ENCODE measurements around the gene TMEM141.

Gene TMEM141

DNA sequence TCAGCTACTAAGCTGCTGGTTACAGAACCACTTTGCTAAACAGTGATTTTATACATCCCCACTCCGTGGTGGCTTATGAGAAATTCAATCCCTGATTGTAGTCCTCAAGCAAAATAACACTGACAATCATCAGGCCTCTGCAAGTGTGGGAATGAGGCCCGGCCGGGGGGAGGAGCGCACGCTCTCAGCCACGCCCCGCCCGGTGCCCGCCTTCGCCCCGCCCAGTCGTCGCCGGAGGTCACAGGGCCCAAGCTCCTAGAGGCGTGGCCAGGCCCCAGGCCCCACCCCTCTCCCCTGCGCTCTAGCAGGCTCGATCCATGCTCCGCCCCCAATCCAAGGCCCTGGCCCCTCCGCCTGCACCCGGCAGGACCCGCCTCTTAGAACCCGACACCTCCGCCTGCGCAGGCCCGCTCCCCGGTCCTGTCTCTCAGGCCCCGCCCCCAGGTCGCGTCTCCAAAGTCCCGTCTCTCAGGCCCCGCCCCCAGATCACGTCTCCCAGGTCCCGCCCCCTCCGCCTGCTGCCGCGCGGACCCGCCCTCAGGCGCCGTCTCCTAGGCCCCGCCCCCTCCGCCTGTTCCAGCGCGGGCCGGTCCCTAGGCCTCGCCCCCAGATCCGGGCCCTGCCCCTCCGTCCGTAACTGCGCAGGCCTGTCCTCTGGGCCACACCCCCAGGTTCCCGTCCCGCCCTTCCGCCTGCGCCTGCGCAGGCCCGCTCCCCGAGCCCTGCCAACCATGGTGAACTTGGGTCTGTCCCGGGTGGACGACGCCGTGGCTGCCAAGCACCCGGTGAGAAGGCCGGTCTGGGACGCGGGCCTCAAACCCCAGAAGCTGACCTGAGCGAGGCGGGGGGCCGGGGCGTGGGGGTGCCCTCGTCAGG is at the start of gene TMEM141:
Gene TMEM141, plus strand, starts transcription at position 705 of the 876 bp plus-strand sequence. Its CDS starts 27 bp downstream, at position 732.
- DNase-seq (ENCODE audit: low read depth) = peak; percentile 99

- DNase-seq (ENCODE audit: low read depth) = no peak
Measured at GRCh38 chr9:136741883-136742571, 49.1 kb upstream of the TMEM141 start.

DNA sequence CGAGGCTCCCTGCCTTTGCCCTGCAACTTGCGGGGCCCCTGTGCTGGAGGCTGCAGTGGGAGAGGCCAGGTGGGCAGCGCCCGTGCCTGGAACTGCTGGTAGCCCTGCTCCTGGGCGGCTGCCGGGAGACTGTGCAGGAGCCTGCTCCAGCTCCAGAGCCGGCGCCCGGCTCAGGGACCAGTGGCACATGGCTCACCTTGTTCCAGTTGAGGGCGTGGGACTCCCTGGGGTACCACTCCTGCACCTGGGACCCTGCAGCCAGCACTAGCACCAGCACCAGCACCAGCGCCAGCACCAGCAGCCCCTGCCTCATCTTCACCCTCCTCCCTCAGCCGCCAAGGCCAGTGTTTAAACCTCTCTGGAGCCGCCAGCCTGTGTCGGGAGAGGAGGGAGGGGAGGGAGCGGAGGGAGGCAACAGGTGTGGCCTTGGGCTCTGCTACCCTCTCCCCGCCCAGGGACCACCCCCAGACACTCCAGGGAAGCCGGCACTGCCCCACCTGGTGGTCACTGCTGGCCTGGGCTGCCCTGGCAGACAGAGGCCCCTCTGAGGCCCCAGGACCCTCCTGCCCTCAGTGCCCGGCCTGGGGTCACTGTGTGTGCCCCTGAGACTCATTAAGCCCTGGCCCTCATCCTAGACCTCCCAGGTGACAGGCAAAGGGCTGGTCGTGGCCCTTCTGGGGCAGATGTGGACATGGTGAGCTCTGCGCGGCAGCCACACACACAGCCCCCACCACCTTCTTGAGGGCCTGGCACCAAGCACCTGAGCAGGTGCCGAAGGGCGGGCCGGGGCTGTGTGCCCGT is 48.4 kb upstream of the TMEM141 start, which contains the start of gene LCN10:
Gene LCN10, minus strand, starts transcription at position 350 of the 801 bp plus-strand sequence. Its CDS starts 37 bp downstream, at position 313.
- no peak for DNase-seq (ENCODE audit: low read depth)

DNA sequence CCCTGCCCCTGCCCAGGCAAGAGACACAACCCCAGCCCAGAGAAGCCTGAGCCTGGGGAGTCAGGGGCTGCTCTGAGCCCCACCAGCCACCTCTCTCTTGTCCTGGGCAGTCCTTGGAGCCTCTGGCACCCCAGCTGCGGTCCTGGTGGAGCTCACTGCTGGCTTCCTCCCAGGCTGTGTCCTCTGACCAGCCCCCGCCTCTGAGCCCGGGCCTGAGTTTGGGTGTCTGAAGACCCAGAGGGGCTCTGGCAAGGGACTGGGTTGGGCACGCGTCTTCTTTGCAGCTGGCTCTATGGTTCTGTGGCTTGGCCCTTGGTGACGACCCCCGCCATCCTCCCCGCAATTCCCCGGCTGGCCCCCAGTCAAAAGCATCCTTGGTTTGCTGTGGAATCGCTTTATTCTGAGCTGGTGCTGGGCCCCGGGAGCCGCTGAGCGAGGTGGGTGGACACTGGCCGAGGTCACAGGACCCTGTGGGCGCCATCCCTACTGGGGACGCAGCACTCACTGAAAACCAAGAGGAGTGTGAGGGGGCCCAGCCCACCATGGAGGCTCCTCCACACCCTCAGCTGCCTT is 47.4 kb upstream of the TMEM141 start:
- no peak for DNase-seq (ENCODE audit: low read depth)

DNA sequence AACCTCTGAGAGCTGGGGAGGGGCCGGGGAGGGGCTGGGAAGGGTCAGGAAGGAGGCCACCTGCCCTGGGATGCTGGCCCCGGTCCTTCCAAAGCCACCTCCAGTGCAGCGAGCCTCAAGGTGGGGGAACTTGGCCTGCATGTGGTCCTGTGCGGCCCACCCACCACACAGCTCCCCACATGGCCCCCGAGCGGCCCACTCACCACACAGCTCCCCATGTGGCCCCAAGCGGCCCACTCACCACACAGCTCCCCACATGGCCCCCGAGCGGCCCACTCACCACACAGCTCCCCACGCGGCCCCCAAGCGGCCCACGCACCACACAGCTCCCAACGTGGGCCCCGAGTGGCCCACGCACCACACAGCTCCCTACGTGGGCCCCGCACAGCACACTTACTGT is 46.4 kb upstream of the TMEM141 start:
- no peak for DNase-seq (ENCODE audit: low read depth)

- DNase-seq (ENCODE audit: low read depth) = no peak
Measured at GRCh38 chr9:136745389-136746154, 45.6 kb upstream of the TMEM141 start.

- no peak for DNase-seq (ENCODE audit: low read depth)
Measured at GRCh38 chr9:136746155-136746490, 45.0 kb upstream of the TMEM141 start.

DNA sequence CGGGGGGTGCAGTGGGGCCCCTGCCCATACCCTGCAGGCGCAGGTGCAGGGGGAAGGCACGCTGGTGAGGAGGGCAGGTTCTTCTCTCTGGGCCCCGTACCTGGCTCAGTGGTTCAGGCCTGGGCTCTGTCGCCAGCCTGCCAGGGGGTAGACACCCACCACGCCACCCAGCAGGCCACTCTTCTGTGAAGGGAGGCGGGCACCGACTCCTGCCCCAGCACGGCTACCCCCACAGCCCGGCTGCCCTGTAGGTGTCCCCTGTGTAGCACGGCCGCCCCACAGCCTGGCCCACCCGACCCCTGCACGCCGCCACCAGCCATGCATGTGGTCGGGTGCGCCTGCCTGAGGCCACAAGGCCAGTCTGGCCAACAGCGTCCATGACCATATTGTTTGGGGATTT is 44.5 kb upstream of the TMEM141 start:
- no peak for DNase-seq (ENCODE audit: low read depth)

GRCh38 chr9:136747161-136748060 is 43.7 kb upstream of the TMEM141 start:
- no peak for DNase-seq (ENCODE audit: low read depth)

DNA sequence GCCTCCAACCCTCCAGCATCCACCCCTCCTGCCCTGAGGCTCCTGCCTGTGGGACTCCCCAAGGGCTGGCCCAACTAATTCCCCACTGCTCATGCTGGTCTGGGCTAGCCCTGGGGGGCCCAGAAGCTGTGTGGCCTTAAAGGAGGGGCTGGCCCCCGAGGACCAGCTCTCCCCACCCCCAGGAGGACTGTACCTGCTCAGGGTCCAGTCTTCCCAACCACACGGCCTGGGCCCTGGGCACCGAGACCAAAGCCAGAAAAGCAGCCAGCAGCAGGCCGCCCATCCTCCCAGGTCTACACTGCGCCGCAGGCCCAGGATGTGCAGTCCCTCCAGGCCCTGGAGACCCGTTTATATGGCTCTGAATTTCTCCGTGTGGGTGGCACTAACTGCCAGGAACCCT is 42.9 kb upstream of the TMEM141 start, which contains the start of gene LCN6:
Gene LCN6, minus strand, starts transcription at position 325 of the 400 bp plus-strand sequence. Its CDS starts 42 bp downstream, at position 283.
- no peak for DNase-seq (ENCODE audit: low read depth)

- DNase-seq (ENCODE audit: low read depth) = no peak
Measured at GRCh38 chr9:136748666-136749611, 42.2 kb upstream of the TMEM141 start.

DNA sequence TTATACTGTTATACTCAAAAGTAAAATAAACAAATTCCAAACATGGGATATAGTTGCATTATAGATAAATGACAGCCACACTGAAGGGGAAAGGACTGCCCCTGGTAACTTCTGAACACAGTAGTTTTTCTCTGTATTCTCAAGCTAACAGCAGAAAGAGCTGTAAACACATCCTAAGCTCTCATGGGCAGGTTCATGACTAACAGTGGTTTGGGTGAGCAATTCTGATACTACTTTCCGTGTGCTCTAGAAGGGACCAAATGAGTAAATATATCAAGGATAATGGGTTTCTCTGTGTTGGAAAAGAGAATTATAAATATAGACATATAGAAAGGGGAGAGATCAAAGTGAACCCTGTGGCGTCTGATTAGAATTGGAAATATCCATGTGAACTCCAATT is 40.6 kb upstream of the TMEM141 start:
- peak; percentile 63 for DNase-seq (ENCODE audit: low read depth)

GRCh38 chr9:136751244-136751643 is 39.9 kb upstream of the TMEM141 start:
- DNase-seq (ENCODE audit: low read depth) = no peak

DNA sequence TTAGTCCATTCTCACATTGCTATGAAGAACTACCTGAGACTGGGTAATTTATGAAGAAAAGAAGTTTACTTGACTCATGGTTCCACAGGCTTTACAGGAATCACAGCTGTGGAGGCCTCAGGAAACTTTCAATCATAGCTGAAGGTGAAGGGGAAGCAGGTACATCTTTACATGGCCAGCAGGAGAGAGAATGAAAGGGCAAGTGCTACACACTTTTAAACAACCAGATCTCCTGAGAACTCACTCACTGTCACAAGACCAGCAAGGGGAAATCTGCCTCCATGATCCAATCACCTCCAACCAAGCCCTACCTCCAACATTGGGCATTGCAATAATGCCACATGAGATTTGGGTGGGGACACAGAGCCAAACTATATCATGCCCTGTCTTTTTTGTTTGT is 39.3 kb upstream of the TMEM141 start:
- DNase-seq (ENCODE audit: low read depth) = no peak

- no peak for DNase-seq (ENCODE audit: low read depth)
Measured at GRCh38 chr9:136753371-136754058, 37.6 kb upstream of the TMEM141 start.

DNA sequence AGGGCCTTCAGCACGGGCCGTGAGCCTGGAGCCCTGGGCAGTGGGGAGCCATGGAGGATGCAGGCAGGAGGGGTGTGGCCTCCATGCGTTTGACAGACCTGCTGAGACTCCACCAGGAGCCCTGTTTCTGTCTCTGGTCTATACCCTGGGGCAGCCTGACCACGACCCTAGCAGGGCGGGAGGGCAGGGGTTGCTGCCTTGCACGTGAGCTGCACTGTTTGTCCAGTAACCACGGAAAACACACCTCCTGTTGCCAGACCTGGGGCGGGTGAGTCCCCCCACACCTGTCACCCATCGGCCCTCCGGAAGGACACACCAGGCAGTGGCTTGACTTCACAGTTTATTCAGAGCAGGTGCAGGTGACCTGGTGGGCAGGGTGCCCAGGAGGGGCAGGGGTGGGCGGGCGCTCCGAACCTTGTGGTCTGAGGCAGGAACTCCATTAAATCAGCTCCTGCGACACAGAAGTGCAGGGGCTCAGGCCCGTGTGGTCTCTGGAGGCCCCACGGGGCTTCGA is 37.0 kb upstream of the TMEM141 start:
- no peak for DNase-seq (ENCODE audit: low read depth)

DNA sequence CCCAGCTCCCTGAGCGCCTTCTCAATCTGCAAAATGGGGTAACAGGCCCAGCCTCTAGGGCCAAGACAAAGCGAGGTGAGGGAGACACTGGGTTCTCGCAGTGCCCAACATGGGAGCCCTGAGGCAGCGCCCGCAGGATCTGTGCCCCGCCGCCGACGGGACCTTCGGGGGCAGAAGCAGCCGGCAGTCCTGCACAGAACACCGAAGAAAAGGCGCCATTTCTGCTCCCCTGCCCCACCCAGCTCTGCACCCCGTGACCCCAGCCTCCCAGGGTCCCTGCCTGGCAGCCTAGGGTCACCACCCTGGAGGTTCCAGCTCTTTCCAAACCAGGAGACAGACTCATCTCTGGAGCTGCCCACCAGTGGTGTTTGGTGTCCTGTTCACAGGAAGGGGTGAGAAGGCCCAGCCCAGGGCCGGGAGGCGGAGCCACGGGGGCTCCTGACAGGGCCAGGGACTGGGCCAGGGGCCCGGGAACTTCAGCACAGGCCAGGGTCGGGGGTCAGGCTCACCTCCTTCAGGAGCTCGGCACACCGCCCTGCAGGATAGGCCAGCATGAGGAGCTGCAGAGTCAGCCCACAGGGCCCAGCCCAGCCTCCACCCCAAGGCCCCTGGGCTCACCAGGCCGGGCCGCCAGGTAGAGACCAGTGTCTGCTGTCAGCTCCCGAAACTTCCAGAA is 36.4 kb upstream of the TMEM141 start:
- DNase-seq (ENCODE audit: low read depth) = no peak
